Inferior parietal cortex (tissue), 1 donor: ENCODE results near the gene ZBTB7C.

Experiments used
- DNase-seq: peaks from one replicate; pipeline ENCODE4 v3.0.0-alpha.2; 2016; ENCODE audit errors: extremely low spot score

ZBTB7C gene

DNA sequence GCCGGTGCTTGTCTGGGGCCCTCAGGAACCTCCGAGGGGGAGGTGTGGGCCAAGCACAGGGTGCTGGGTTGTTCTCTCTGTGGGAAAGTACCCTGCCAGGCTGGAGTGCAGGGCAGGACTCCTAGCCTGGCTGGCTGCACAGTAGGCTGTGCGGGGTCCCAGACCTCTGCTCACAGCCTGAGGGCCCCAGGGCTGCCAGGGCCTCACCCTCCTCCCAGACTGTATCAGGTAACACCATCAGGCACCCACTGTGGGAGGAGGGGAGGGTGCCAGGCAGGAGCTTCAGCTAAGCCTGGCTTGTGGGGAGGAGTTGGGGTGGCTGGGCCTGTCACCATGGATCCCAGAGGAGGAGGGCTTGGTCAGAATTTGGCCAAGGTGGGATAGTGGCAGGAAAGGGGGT, 266.8 kb downstream of the ZBTB7C start:
- DNase-seq, result no peak

DNA sequence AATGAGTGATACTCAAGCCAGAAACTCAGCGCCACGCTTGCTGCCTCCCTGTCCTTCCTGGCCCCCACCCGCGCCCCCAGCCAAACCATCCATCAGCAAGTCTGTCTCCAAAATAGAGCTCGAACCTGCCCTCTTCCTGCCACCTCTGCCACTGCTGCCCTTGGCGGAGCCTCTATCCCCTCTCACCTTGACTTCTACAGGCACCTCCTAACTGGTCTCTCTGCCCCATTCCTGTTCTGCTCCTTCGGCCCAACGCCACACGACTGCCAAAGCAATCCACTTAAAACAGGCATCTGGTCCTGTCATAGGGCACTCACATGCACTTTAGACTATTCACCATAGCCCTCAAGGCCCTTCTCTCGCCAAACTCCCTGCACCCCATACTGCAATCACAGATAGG, 268.5 kb downstream of the ZBTB7C start:
- no peak for DNase-seq

DNA sequence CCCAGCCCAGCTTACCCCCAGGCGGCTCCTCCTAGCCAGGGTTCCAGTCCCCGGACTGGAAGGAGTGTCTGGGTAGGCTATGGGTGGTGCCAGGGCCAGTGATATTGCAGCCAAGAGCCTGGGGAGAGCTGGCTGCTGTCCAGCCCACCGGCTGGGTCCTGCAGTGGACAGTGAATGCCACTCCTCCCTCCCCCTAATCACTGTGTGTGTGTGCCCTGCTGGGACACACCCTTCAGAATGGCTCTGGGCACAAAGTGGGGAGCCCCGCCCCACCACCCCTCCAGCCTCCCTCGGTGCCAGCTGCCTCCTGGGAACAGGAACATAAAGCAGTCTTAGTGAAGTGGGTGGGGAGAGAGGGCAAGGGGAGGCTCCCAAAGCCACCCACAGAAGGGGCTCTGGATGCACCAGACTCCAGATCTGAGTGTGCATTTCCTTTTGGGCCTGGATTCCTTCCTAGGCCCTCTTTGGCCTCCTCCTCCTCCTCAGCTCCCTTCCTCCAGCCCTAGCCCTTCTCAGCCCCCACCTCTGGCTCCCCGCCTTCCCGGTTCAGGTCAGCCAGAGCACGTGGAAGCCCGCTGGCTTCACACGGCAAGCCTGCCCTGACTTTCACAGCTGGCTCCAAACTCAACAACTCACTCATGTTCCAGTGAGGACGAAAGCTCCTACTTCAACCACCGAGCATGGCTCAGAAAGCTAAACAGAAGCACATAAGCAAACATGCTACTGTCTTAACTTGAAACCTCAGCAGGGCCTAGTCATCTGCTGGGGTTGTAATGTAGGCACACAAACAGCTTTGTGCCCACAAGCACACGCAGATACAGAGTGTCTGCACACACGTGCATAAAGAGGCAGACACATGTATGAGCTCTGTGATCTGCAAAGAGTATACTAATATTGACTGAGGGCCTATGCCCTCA, 269.5 kb downstream of the ZBTB7C start:
- no peak for DNase-seq

DNA sequence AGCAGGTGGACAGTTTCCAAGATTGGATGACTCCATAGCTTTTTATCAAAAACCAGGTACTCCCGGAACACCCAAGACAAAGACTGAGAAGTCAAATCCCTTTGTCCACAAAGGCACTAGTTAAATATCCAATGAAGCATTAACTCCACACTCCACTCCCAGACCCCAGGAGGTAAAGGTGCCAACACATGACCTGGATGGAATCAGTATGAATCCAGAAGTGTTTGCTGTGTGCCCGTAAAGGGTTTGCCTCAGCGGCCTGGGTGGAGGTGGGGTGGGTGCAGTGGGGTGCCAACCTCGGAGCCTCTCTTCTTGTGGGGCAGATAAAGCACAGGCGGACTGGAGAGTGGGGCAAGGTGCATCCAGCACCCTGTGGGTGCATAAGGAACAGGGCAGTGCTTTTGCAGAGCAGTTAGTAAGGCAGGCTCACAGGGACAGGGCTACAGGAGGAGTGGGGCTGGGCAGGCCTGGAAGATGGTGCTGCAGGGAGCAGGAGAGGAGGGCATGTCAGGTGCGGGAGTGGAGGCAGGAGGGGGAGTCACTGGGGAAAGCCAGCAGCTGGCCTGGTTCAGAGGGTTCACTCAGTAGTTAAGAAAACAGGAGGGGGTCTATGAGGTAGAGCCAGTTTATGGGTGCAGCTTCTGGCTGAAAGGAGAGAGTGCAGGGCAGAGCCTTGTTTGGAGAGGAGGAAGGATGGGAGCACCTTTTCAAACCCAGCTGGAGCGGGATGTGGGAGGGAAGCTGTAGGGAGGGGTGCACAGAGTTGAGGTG, 270.3 kb downstream of the ZBTB7C start:
- no peak for DNase-seq

DNA sequence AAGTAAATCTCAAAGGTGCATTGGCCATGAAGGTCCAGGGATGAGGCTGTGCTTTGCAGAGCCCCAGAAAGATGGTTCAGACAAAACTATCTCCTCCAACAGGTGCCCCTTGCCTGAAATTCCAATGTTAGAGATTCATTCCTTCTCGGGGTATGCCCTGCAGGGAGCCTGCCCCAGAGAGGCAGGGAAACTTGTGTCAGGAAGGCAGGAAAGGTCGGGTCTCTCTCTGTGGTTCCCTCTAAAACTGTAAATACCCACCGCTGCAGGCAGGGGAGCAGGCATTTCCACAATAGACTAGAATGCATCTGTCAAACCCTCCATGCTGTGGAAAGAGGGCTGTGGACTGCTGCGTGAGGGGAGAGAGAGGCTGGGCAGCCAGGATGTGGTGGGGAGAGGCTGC, 271.0 kb downstream of the ZBTB7C start:
- DNase-seq, result no peak

DNA sequence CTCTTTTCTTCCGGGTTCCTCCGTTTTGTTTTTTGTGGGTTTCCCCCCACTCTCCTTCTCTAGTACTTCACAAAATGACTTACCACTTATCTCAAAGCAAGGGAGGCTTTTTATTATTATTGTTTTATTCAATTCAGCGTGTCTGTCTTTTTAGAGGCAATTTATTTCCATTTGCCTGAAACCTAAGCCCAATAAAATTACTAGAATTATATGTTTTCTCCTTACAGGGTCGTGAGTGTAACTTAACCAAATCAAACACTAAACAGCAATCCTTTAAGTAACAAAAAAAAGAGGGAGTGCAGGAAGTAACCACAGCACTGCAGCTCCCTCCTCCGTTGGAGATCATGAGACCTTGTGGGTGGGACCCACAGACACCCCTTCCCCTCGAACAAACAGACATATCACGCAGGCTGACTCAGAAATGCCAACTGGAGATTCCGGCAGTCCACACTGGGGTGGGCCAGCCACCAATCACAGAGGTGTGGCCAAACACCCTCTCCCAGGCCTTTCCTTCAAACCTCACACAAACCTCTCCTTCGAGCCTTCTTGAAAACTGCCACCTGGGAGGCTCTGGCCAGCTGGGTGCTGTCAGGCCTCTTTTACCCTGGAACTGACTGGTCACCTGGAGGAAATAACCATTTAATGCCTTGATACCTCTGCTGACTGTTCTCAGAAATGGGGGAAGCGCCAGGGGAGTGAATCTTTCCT, 271.7 kb downstream of the ZBTB7C start:
- DNase-seq, result no peak

DNA sequence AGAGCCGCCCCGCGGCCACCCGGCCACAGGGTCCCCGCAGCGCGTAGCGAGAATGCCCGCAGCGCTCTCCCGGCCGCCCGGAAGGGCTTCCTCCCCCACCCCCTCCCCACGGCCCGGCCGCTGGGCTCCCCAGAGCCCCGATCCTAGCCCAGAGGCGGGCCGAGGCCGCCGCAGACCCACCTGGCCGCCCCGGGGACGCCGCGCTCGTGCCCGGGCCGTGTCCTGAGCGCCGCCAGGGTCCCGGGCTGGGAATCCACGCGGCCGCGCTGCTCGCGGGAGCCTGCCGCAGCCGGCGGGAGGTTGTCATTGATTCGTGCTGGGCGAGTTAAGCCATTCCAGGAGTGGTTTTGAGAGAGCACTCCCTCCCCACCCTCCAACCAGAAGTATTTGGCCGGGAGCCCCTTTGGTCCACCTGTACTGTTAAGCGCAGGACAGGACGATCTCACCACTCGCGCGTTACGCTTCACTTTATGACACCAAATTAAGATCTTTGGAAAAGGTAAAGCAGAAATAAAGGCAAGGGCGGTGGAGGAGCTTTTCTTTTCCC, 272.3 kb downstream of the ZBTB7C start:
- DNase-seq, result no peak

DNA sequence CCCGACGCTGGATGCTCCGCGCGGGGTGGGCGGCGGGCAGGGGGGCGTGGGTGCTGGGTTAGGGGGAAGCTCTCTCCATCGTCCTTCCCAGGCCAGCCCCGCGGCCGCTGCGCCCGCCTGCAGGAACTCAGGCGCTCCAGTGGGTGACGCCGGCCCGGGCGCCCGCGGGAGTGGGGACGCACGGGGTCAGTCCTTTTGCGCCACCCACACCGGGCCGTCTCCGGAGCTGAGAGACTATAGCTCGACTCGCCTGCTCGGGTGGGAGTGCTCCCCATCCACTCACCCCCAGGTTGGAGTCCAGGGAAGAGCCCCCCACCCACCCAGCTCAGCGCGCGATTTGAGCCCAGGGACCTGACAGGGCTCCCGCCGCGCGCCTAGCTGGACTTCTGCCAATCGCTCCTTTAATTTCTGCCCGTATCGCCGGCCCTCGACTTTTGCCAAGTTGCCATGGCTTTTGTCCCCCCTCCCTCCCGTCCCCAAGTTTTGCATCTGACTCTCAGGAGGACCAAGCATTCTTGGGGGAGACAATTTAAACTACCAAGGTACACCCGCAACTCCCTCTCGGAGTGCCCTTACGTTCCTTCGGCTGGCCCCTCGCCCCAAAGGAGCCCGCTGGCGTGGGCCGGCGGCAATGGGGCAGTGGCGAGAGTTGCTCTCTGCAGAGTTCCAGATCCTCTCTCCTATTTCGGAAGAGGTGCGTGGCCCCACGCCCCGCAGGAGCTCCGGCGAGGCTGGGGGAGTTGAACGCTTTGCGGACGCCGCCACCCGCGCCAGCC, 272.9 kb downstream of the ZBTB7C start:
- DNase-seq, result no peak

DNA sequence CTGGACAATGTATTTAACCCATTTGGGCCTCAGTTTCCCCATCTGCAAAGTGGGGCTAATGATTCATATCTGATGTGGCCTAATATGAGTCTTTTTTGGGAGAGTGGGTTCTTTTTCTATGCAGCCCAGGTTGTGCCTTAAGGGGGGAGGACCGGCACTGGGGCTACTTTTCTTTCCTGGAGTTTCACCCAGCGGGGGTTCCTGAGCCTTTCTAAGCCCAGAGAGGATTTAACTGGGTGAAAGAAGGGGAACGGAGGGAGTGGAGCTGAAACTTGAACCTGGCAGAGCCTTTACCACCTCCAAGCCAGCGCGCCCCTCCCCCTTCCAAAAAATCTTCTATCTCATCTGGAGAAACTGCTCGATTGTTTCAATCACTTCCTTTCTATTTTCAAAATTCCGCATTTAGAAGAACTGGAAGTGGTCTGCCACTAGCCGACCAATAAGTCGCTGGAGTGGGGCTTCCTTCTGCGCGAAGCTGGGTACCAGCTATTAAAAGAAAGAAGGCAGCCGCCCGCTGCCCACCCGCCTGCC, 273.7 kb downstream of the ZBTB7C start:
- no peak for DNase-seq

DNA sequence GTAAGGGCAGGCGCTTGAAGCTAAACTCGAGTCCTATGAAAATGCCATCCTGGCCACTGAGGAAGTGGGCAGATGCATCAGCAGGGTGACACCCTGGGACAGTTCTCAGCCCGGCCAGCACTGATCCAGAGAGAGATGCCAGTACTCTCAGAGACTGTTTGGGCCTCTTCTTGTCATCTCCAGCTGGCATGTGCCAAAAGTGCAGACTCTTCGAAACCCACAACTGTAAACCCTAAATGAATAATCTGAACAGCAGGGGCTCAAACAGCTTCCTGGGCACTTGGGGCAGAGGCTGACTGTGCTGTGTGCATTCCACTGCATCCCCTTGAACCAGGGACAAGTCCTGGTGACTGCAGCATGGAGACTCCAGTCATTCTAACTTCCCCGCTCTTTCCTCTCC, 274.6 kb downstream of the ZBTB7C start:
- DNase-seq, result no peak

DNA sequence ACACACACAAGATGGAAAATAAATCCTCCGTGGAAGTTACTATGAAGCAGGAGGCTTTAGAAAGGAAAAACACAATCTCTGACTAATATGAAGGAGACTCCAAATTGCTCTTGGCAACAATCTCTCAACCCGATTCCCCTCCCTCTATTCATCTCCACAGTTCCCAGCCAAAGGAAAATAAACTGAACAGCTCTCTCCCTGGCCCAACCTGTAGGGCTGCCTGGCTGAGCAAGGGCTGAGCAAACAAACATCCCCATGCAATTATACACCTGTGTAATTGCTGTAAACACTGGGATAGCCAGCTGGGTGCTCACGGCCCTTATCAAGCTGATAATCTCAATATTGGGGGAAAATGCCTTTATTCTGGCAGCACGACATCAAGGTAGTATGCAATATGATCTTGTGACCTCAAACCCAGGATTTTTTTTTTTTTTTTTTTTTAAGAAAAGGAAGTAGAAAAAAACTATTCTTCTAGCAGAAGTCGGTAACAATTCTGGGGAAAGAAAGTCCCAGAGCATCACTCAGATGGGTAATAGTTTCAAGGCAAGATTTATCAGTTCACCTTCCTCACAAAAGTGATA, 275.4 kb downstream of the ZBTB7C start:
- DNase-seq, result no peak

DNA sequence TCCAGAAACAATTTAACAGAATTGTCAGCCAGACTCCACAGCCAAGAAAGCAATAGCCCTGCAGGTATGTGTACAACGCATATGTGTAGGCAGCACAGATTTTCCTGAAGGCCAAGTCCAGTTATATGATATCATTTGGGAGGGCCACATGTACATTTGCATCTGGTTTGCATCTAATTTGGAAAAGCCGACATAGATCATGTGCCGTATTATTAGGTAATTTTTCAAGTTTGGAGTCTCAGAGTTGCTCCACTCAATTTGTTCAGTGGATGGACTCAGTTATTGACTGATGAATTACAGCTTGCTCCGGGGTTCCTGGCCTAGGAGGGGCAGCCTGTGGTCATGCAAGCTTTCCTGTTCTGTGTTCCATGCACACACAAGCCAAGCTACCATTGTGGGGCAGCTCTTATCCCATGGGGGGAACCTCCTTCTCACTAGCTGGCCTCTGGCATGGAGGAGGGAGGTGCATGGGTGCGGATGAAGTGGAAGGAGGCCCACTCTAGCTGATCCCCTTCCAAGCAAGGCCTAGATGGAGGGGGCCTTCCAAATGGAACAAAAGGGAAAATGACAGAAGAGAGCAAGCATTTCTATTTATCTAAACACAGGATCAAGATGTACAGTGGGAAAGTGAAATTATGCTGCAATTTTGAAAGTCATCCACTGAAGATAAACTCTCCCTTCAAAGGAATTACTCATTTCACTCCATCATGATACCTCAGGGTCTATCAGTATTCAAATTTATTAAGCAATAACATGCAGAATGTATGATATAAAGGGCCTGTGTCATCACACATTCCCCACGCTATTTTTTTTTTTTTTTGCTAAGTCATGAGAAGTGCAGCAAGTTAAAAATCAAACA, 276.2 kb downstream of the ZBTB7C start:
- DNase-seq, result no peak

DNA sequence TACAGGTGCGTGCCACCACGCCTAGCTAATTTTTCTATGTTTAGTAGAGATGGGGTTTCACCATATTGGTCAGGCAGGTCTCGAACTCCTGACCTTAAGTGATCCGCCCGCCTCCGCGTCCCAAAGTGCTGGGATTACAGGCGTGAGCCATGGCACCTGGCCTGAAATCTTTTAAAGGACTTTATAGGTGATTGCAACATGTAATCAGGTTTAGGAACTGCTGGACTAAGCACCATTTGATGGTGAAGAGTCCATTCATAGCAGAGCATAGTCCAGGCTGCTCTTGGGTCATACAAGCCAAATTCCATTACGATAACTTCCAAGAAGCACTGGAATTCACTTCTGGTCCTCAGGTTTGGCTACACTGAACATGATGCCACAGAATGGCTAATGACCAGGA, 278.1 kb downstream of the ZBTB7C start:
- no peak for DNase-seq

DNA sequence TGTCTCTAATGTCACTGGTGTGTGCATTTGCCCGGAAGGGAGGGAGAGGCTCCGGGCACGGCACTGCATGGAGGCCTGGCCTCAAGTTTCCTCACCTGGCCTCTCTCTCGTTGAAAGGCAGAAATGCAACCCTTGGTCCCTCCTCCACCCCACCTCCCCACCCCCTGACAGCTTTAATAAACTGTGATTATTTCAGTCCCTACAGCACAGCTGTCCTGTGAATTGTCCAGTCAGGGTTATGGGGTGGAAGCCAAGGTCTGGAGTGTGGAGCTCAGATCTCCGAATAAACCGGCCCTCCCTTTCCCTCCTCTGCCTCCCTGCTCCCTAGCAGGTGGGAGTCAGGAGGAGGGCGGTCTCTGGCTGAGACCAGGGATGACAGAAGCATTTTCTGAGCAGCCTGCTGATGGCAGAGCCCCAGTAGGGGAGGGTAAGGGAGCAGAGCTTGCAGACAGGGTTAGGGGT, 279.5 kb downstream of the ZBTB7C start:
- no peak for DNase-seq

DNA sequence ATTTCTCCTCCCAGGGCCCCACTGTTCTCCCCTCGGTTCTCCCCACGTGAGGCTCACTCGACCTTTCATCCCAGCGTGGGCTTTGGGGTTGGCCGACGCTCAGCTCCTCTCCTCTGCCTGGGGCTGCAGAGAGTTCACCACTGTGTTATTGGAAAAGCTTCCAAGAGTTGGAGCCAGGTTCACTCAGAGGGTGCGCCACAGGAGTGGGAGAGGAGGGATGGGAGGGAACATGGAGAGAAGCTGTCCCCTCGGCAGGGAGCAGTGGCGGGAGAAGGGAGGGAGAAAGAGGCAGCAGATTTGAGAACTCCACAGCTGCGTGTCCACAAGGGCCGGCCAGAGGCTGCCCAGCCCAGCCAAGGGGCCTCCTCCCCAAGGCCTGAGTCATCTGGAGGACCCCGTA, 281.6 kb downstream of the ZBTB7C start:
- no peak for DNase-seq

DNA sequence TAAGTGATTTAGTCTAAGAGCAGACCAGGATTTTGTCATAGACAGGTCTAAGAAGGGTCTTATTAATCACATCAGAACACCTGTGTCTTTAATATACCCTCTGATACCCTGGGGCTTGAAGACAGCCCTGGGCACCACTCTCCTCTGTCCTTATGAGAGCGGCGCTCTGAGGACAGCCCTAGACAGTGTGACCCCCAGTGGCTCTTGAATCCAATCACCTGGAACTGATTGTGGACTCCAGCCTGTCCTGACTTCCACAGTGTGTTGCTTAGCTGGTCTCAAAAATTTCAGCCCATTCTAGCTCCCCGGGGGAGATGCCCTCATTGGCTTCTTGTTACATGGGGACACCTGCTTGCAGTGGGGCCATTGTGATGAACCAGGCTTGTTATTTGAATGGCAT, 282.9 kb downstream of the ZBTB7C start:
- DNase-seq, result no peak

DNA sequence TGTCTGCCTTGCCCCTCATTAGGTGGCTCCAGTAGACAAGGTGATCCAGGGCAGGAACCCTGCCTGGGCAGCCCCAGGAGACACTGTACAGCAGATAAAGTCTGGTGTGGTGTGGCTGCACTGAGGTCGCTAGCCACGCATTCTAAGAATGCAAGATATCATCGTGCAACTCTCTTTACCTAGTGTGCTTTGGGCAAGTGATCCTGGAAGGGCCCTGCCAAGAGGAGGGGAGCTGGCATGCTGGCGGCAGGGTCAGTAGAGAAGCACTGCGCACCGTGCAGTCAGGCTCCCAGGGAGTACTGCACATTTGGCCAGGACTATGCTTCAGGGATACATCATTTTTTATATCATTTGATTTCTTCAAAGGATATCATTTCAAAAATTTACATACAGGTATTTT, 283.5 kb downstream of the ZBTB7C start:
- no peak for DNase-seq

DNA sequence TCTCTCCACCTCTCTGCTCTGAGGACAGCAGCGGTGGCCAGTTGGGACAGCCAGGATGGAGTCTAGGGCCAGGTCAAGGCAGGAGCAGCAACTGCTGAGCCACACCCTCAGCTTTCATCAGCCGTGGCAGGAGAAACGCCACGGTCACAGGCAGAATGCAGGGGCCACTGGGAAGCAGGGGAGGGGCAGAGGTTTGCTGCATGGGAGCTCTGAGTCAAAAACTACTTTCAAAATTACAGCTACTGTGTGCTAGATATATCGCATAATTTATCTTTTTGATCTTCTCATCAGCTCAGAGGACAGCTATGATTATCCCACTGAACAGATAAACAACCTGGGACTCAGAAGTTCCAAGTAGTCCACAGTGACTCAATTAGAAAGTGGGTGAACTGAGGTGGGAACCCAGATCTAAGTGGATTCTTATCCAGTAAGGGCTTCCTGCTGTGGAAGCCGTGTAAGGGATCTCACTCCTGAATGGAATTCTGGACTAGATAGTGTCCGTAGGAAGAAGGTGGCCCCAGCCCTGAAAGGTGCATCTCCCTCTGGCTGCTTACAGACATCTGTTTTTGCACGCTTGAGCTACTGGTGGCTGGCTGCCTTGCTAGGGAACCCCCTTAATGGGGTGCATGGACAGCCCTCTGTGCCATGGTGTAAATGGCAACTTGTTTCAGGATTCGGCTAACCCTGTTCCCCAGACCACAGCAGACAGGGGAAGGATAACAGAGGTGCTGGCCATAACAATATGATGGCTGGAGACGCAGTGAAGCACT, 284.1 kb downstream of the ZBTB7C start:
- DNase-seq, result no peak

DNA sequence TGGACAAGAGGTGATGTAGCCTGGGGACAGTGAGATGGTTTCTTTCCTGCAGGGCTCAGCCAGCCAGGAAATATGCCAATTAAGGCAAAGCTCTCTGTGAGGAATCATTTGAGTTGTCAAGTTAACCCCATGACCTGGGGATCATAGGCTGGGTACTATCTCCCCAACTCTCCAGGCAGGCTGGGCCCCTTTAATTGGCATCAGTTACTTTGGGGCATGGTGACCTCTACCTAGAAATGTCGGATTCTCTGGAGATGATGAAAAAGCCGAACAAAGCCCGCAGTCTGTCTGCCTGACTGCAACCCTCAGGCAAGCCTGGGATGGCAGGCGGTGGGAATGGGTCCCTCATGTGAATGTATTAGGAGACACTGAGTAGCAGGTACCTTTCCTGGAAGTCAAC, 285.2 kb downstream of the ZBTB7C start:
- no peak for DNase-seq
